ENCODE results near the gene DCTD.

Gene DCTD

GRCh38 chr4:182895791-182896292 is 21.3 kb downstream of the DCTD start:
- intact Hi-C loops (cut with DNase I): no loop called here
- no peak for DNase-seq

GRCh38 chr4:182894681-182895275 is 22.4 kb downstream of the DCTD start:
- no peak for DNase-seq
- intact Hi-C loops (cut with DNase I): no loop called here

GRCh38 chr4:182893474-182894080 is 23.6 kb downstream of the DCTD start:
- DNase-seq: peak in 5 of 10 donors; percentile 19 to 88 (median 53)
- intact Hi-C loops (cut with DNase I): no loop called here

GRCh38 chr4:182893047-182893446 is 24.1 kb downstream of the DCTD start:
- intact Hi-C loops (cut with DNase I): no loop called here
- no peak for DNase-seq

- intact Hi-C loops (cut with DNase I): no loop called here
- no peak for DNase-seq
These were observed 27.0 kb downstream of the DCTD start for GRCh38 chr4:182890202-182890601.

GRCh38 chr4:182888891-182889290 is 28.3 kb downstream of the DCTD start:
- DNase-seq: no peak
- intact Hi-C loops (cut with DNase I): no loop called here

- intact Hi-C loops (cut with DNase I): no loop called here
- no peak for DNase-seq
These were observed 30.4 kb downstream of the DCTD start for GRCh38 chr4:182886768-182887167.

GRCh38 chr4:182886205-182886604 is 31.0 kb downstream of the DCTD start:
- intact Hi-C loops (cut with DNase I): no loop called here
- DNase-seq: no peak

- no peak for DNase-seq
- intact Hi-C loops (cut with DNase I): no loop called here
These were observed 31.5 kb downstream of the DCTD start for GRCh38 chr4:182885738-182886077.

- intact Hi-C loops (cut with DNase I): no loop called here
- no peak for DNase-seq
These were observed 32.0 kb downstream of the DCTD start for GRCh38 chr4:182885022-182885737.

- no peak for DNase-seq
- intact Hi-C loops (cut with DNase I): no loop called here
These were observed 33.1 kb downstream of the DCTD start for GRCh38 chr4:182884040-182884439.

GRCh38 chr4:182883351-182883750 is 33.8 kb downstream of the DCTD start:
- intact Hi-C loops (cut with DNase I): no loop called here
- peak in 1 of 10 donors; percentile 9 for DNase-seq

- peak in 2 of 10 donors; percentile 35 to 81 for DNase-seq
- intact Hi-C loops (cut with DNase I): no loop called here
These were observed 35.3 kb downstream of the DCTD start for GRCh38 chr4:182881914-182882313.

GRCh38 chr4:182880387-182881356 is 36.5 kb downstream of the DCTD start:
- intact Hi-C loops (cut with DNase I): no loop called here
- DNase-seq: peak in 3 of 10 donors; percentile 32 to 79 (median 38)

GRCh38 chr4:182879913-182880312 is 37.3 kb downstream of the DCTD start:
- peak in 1 of 10 donors; percentile 26 for DNase-seq
- intact Hi-C loops (cut with DNase I): no loop called here

GRCh38 chr4:182878633-182879495 is 38.3 kb downstream of the DCTD start:
- DNase-seq: peak in 1 of 10 donors; percentile 73
- intact Hi-C loops (cut with DNase I): no loop called here

- intact Hi-C loops (cut with DNase I): no loop called here
- DNase-seq: peak in 2 of 10 donors; percentile 9 to 44
These were observed 39.8 kb downstream of the DCTD start for GRCh38 chr4:182877326-182877883.

GRCh38 chr4:182876427-182876826 is 40.8 kb downstream of the DCTD start:
- DNase-seq: peak in 2 of 10 donors; percentile 29 to 49

More at GRCh38 chr4:182876427-182876826, 40.8 kb downstream of the DCTD start:
- intact Hi-C loops (cut with DNase I): no loop called here

Measured in posterior cingulate gyrus (tissue), 11 donors.